ENCODE measurements around the gene DNAH12. TPM values are rescaled to one million over a fixed set of nuclear protein-coding genes. Genes with fewer than 3 reads are reported as not detected.
A peak's percentile ranks its signal among the peaks of the same experiment; 100 is the strongest.

DNAH12 gene
- total RNA-seq, 1 donor from 2014 or later = not detected

DNA sequence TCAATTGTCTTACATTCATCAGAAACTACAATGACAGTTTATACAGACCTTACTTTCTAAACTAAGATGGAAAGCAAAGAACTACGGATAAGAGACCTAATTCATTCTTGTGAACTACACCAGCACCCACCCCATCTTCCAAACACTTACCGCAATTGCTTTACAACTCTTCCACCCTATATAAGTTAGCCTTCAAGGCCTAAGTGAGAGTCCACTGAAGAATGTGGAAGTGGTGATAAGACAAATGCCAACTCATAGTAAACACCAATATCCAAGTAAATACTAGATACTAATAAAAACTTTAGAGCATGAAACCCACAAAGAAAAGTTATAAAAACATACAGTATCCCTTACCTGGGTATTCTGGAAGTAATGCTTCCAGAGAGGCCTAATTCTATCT lies 39.4 kb upstream of the DNAH12 start:
- TF ChIP-seq, protein P1, sequence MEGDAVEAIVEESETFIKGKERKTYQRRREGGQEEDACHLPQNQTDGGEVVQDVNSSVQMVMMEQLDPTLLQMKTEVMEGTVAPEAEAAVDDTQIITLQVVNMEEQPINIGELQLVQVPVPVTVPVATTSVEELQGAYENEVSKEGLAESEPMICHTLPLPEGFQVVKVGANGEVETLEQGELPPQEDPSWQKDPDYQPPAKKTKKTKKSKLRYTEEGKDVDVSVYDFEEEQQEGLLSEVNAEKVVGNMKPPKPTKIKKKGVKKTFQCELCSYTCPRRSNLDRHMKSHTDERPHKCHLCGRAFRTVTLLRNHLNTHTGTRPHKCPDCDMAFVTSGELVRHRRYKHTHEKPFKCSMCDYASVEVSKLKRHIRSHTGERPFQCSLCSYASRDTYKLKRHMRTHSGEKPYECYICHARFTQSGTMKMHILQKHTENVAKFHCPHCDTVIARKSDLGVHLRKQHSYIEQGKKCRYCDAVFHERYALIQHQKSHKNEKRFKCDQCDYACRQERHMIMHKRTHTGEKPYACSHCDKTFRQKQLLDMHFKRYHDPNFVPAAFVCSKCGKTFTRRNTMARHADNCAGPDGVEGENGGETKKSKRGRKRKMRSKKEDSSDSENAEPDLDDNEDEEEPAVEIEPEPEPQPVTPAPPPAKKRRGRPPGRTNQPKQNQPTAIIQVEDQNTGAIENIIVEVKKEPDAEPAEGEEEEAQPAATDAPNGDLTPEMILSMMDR (IDR thresholded peaks at IDR 0.05) = no peak
- H3K4me3 ChIP-seq = no peak overlapping the region
- H3K9me3 ChIP-seq = no peaks in the 10 kb centered on the region
- H3K27me3 ChIP-seq = no peaks in the 10 kb centered on the region
- H3K4me1 ChIP-seq = peaks cover 3 to 17% of the 10 kb centered on the region in 2 donors
- peaks cover 21 to 31% of the 10 kb centered on the region in 2 donors for H3K36me3 ChIP-seq
- intact Hi-C loops (cut with DNase I) = no loop called here
- no peak for DNase-seq (ENCODE audit: low spot score in 2 of 2)
- no peak overlapping the region for H3K27ac ChIP-seq

DNA sequence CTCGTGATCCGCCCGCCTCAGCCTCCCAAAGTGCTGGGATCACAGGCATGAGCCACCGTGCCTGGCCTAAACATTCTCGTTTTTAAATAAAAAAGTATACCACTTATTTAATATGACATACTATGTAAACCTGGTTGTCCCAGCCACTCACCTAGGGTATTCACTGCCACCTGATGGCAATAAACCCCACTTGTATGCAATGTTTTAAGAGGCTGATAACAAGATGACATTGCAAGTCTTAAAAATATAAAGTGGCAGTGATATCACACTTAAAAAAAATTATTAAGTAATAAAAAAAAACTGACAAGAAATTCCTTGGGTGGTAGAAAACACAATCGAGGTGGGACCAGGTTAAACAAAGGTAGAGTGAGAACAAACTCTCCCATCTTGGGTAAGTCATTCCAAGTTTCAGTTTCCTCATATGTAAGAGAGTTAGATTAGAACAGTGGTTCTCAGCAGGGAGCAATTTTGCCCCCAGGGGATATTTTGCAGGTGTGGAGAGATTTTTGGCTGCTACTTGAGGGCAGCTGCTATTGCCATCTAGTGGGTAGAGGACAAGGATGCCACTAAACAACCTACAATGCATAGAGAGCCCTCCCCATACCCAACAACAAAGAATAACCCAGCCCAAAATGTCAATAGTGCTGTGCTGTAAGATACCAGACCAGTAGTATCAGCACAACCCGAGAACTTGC lies 38.5 kb upstream of the DNAH12 start:
- H3K4me1 ChIP-seq = peaks cover 3 to 17% of the 10 kb centered on the region in 2 donors
- H3K27me3 ChIP-seq = no peaks in the 10 kb centered on the region
- H3K36me3 ChIP-seq = peaks cover 28 to 41% of the 10 kb centered on the region in 2 donors
- DNase-seq (ENCODE audit: low spot score in 2 of 2) = no peak
- intact Hi-C loops (cut with DNase I) = no loop called here
- no peaks in the 10 kb centered on the region for H3K9me3 ChIP-seq
- no peak overlapping the region for H3K4me3 ChIP-seq
- TF ChIP-seq, protein P1 (IDR thresholded peaks at IDR 0.05) = no peak
- no peak overlapping the region for H3K27ac ChIP-seq

DNA sequence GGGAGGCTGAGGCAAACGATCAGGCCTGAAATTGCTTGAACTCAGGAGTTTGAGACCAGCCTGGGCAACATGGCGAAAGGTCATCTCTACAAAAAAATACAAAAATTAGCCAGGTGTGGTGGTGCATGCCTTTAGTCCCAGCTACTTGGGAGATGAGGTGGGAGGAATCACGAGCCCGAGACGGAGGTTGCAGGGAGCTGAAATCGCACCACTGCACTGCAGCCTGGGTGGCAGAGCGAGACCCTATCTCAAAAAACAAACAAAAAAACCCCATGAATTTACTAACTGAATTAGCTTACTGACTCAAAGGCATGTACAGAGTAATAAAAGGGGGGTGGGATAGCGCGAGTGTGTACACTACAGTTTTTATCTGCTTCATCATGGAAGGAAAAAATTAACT lies 33.7 kb upstream of the DNAH12 start:
- Histone ChIP-seq H3K27ac (no peak overlapping the region), H3K9me3 (no peaks in the 10 kb centered on the region), H3K36me3 (peaks cover 44 to 62% of the 10 kb centered on the region in 2 donors), H3K4me3 (no peak overlapping the region), H3K27me3 (no peaks in the 10 kb centered on the region), H3K4me1 (peaks cover 0 to 5% of the 10 kb centered on the region in 2 donors)
- no peak for DNase-seq (ENCODE audit: low spot score in 2 of 2)
- intact Hi-C loops (cut with DNase I) = no loop called here
- TF ChIP-seq, protein P1 (IDR thresholded peaks at IDR 0.05) = no peak

DNA sequence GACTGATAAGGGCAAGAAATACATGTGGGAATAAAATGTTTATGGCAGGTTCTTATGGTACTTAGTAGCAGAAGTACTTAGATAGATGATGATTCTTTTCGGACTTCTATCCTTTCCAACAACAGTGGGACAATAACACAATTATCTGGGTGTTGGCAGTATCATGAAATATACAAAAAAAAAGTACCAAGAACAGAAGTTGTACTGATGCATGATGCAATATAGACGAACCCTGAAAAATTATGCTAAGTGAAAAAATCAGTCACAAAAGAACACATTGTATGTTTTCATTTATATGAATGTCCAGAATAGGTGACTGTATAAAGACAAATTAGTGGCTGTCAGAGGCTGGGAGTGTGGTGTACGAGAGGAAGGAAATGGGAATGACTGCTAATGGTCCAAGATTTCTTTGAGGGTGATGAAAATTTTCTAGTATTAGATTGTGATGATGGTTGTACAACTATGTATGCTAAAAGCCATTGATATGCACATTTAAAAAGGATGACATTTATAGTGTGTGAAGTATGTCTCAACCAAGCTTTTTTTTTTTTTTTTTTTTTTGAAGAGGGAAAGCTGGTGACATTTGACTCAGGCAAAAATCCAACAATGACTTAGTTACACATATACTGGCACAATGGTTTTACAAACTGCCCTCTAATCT lies 32.0 kb upstream of the DNAH12 start:
- Histone ChIP-seq H3K4me3 (no peak overlapping the region), H3K27ac (peak overlapping the region; percentile 22 to 52), H3K36me3 (peaks cover 52 to 70% of the 10 kb centered on the region in 2 donors), H3K4me1 (peaks cover 0 to 5% of the 10 kb centered on the region in 2 donors), H3K27me3 (no peaks in the 10 kb centered on the region), H3K9me3 (no peaks in the 10 kb centered on the region)
- TF ChIP-seq, protein P1 (IDR thresholded peaks at IDR 0.05) = no peak
- no peak for DNase-seq (ENCODE audit: low spot score in 2 of 2)
- intact Hi-C loops (cut with DNase I) = no loop called here

DNA sequence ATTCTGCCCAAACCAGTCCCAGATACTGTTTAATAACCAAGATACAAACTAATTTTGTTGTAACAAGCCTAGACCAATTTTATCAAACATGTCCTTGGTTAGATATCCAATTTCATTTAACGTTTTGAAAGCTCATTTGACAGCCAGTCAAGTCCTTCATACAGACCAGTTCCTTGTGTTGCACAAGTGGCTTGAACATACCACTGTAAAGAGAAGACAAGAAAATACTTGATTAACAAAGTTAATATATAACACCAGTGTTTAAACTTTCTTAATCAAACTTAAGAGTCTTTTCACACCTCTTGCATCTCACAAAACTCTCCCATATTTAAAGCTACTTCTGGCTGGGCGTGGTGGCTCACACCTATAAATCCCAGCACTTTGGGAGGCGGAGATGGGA lies 28.0 kb upstream of the DNAH12 start:
- DNase-seq (ENCODE audit: low spot score in 2 of 2) = no peak
- intact Hi-C loops (cut with DNase I) = no loop called here
- peaks cover 42 to 61% of the 10 kb centered on the region in 2 donors for H3K36me3 ChIP-seq

More for the DNA sequence above, 28.0 kb upstream of the DNAH12 start:
- H3K27me3 ChIP-seq = no peaks in the 10 kb centered on the region
- H3K9me3 ChIP-seq = no peaks in the 10 kb centered on the region
- no peak overlapping the region for H3K4me3 ChIP-seq
- peaks cover 0 to 5% of the 10 kb centered on the region in 2 donors for H3K4me1 ChIP-seq
- TF ChIP-seq, protein P1 (IDR thresholded peaks at IDR 0.05) = no peak
- no peak overlapping the region for H3K27ac ChIP-seq
